Thymus (tissue), 11 donors: ENCODE measurements around the gene SMPDL3B. TPM values are rescaled to one million over a fixed set of nuclear protein-coding genes. Genes with fewer than 3 reads are reported as not detected.

Experiments
- DNase-seq, 9 donors: peaks; one replicate each; pipeline ENCODE4 v3.0.0-alpha.2; 2013; ENCODE audit warnings: low spot score in 9 of 9, low read depth in 6 of 9, missing footprints in 1 of 9
- H3K27ac ChIP-seq, 2 donors: one replicate each; pipeline ENCODE4 v1.5.1; 2013; ENCODE audit warnings: control low read depth in 1 of 2, low read depth in 1 of 2, low read length in 1 of 2, mild to moderate bottlenecking in 1 of 2, moderate library complexity in 1 of 2
- H3K27me3 ChIP-seq, 2 donors: one replicate each; pipeline ENCODE4 v1.5.1; 2013; ENCODE audit warnings: low read length in 1 of 2; ENCODE audit not compliant: control insufficient read depth in 2 of 2, insufficient read depth in 1 of 2
- H3K36me3 ChIP-seq, 2 donors: one replicate each; pipeline ENCODE4 v1.5.1; 2013; ENCODE audit warnings: low read length in 1 of 2, mild to moderate bottlenecking in 1 of 2, moderate library complexity in 1 of 2; ENCODE audit not compliant: control insufficient read depth in 2 of 2, insufficient read depth in 2 of 2
- H3K4me1 ChIP-seq, 2 donors: one replicate each; pipeline ENCODE4 v1.5.1; 2013; ENCODE audit warnings: low read length in 2 of 2; ENCODE audit not compliant: control insufficient read depth in 2 of 2, insufficient read depth in 2 of 2
- H3K4me3 ChIP-seq, 2 donors: one replicate each; pipeline ENCODE4 v1.5.1; 2013; ENCODE audit warnings: low read length in 2 of 2, control low read depth in 1 of 2, mild to moderate bottlenecking in 1 of 2
- H3K9me3 ChIP-seq, 2 donors: one replicate each; pipeline ENCODE4 v1.5.1; 2013; ENCODE audit warnings: low read length in 1 of 2, mild to moderate bottlenecking in 1 of 2; ENCODE audit not compliant: control insufficient read depth in 2 of 2, insufficient read depth in 1 of 2
- WGBS: extraction: QIAGEN DNeasy Blood & Tissue Kit; methylation state at CpG from one replicate; pipeline ENCODE4 v1.1.7; 2013; 5-methylcytosine and 5-hydroxymethylcytosine counted together
- polyA plus RNA-seq: library from polyadenylated mRNA; stranded (reverse); fragments of 200-250 nt; gene quantifications from one replicate; pipeline ENCODE4 v1.2.3, GENCODE V29; 2013
- total RNA-seq: library from RNA; stranded (reverse); fragments of 120-200 nt; gene quantifications from one replicate; pipeline ENCODE4 v1.2.4, GENCODE V29; 2013
- donor health status: healthy.

SMPDL3B gene
- total and polyA plus RNA-seq, 2 donors = 0.76 to 1.9 TPM

DNA sequence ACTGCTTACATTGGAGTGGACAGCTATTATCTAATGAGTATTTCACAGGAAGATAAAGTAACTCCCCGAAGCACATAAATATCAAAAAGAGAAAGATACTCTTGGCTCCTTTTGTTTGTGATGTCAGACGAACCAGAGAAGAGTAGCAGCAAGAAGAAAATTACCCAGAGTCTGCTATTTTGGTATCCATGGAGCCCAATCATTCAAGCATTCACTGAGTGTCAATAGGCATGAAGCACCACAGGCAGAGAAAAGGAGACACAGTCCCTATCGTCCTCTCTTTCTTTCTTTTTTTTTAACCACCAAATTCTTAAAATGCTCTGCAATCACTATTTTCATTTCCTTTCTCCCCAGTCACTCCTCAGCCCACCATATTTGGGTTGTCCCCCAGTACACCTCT, 40.3 kb upstream of the SMPDL3B start:
- peaks cover 52 to 74% of the 10 kb centered on the region in 2 donors for H3K36me3 ChIP-seq
- no peaks in the 10 kb centered on the region for H3K4me1 ChIP-seq
- H3K27ac ChIP-seq = no peak overlapping the region
- no peak for DNase-seq
- 93% methylated on average over 3 of the region's 3 CpGs for WGBS
- no peaks in the 10 kb centered on the region for H3K27me3 ChIP-seq
- no peaks in the 10 kb centered on the region for H3K9me3 ChIP-seq
- H3K4me3 ChIP-seq = no peak overlapping the region

- Histone ChIP-seq H3K4me3 (no peak overlapping the region), H3K36me3 (peaks cover 48 to 85% of the 10 kb centered on the region in 2 donors), H3K9me3 (no peaks in the 10 kb centered on the region), H3K27ac (no peak overlapping the region), H3K4me1 (peaks cover 0 to 3% of the 10 kb centered on the region in 2 donors), H3K27me3 (no peaks in the 10 kb centered on the region)
- 97% methylated on average over 2 of the region's 2 CpGs for WGBS
- no peak for DNase-seq
These were observed 28.0 kb upstream of the SMPDL3B start for GRCh38 chr1:27906759-27907158.

GRCh38 chr1:27912429-27912828, 22.4 kb upstream of the SMPDL3B start:
- no peak for DNase-seq
- Histone ChIP-seq H3K4me1 (peaks cover 0 to 14% of the 10 kb centered on the region in 2 donors), H3K4me3 (no peak overlapping the region), H3K27ac (no peak overlapping the region), H3K36me3 (peaks cover 18 to 42% of the 10 kb centered on the region in 2 donors), H3K9me3 (peaks cover 2 to 15% of the 10 kb centered on the region in 2 donors), H3K27me3 (peaks cover 0 to 6% of the 10 kb centered on the region in 2 donors)
- 100% methylated on average over 1 of the region's 1 CpG for WGBS

DNA sequence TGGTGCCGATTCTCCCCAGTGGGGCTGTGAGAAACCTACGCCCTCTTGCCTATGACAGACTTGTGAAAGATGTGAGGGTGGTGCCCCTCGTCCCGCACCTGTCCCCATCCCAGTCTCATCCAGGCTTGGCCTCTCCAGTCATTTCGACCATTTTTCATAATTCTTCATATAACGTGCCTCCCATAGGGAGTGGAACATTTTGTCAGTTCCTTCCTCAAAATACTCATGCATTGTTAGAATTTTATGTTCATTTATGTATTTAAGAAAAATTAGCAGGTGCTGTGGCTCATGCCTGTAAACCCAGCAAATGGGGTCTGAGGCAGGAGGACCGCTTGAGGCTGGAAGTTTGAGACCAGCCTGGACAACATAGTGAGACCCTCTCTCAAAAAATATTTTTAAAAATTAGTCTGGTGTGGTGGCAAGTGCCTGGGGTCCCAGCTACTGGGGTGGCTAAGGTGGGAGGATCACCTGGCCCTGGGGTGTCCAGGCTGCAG, 19.7 kb upstream of the SMPDL3B start:
- H3K9me3 ChIP-seq = peaks cover 2 to 15% of the 10 kb centered on the region in 2 donors
- H3K4me3 ChIP-seq = peak overlapping the region in 1 of 2 donors; percentile 78
- DNase-seq = no peak
- H3K4me1 ChIP-seq = peaks cover 0 to 14% of the 10 kb centered on the region in 2 donors
- H3K27ac ChIP-seq = peak overlapping the region; percentile 62 to 74
- peaks cover 0 to 9% of the 10 kb centered on the region in 2 donors for H3K27me3 ChIP-seq
- peaks cover 2 to 20% of the 10 kb centered on the region in 2 donors for H3K36me3 ChIP-seq
- 63% methylated on average over 7 of the region's 7 CpGs for WGBS

DNA sequence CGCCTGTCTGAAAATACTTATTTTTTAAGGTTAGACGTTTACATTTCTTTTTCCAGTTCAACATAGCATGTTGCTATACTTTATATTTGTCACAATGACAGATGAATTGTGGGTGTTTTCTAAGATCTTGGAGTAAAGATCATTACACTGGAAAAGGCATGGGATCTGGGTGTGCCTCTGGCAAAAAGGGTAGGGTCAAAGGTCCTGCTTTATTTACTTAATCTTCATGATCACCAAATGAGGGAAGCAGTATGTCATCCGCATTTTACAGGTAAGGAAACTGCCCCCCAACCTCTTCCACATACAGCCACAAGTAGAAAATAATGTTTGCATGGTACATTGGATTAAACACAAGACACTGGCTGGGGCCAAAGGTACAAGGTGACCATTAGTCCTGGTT, 12.5 kb upstream of the SMPDL3B start:
- Histone ChIP-seq H3K4me3 (no peak overlapping the region), H3K27ac (no peak overlapping the region), H3K4me1 (no peaks in the 10 kb centered on the region), H3K27me3 (peaks cover 0 to 3% of the 10 kb centered on the region in 2 donors), H3K36me3 (no peaks in the 10 kb centered on the region), H3K9me3 (no peaks in the 10 kb centered on the region)
- DNase-seq = no peak
- 93% methylated on average over 3 of the region's 3 CpGs for WGBS

GRCh38 chr1:27928216-27928954, 6.4 kb upstream of the SMPDL3B start:
- no peaks in the 10 kb centered on the region for H3K27me3 ChIP-seq
- no peak overlapping the region for H3K27ac ChIP-seq
- no peaks in the 10 kb centered on the region for H3K36me3 ChIP-seq
- H3K4me3 ChIP-seq = no peak overlapping the region
- H3K9me3 ChIP-seq = no peaks in the 10 kb centered on the region
- H3K4me1 ChIP-seq = peaks cover 0 to 2% of the 10 kb centered on the region in 2 donors
- 93% methylated on average over 5 of the region's 5 CpGs for WGBS
- no peak for DNase-seq

- H3K4me3 ChIP-seq = no peak overlapping the region
- H3K4me1 ChIP-seq = peaks cover 4 to 11% of the 10 kb centered on the region in 2 donors
- whole genome bisulfite sequencing = 97% methylated on average over 6 of the region's 6 CpGs
- no peaks in the 10 kb centered on the region for H3K36me3 ChIP-seq
- DNase-seq = no peak
- H3K9me3 ChIP-seq = no peaks in the 10 kb centered on the region
- peaks cover 0 to 13% of the 10 kb centered on the region in 2 donors for H3K27me3 ChIP-seq
- no peak overlapping the region for H3K27ac ChIP-seq
These were observed 3.6 kb upstream of the SMPDL3B start for GRCh38 chr1:27931184-27931583.

DNA sequence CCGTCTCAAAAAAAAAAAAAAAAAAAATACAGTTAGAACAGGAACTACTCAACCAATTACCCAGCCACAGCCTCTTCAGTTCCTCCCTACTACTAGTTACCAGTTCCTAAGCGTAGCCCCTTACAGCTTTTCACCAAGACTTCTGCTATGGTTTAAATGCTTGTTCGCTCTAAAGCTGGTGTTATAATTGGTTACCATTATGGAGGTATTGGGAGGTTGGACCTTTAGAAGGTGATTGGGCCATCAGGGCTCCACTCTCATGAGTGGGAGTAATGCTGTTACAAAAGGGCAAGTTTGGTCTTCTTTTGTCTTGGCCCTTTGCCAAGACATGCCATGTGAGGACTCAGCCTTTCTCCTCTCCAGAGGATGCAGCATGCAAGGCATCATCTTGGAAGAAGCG, 3.0 kb upstream of the SMPDL3B start:
- Histone ChIP-seq H3K36me3 (no peaks in the 10 kb centered on the region), H3K27me3 (peaks cover 0 to 13% of the 10 kb centered on the region in 2 donors), H3K4me3 (no peak overlapping the region), H3K27ac (no peak overlapping the region), H3K4me1 (peaks cover 4 to 11% of the 10 kb centered on the region in 2 donors), H3K9me3 (no peaks in the 10 kb centered on the region)
- no peak for DNase-seq
- WGBS = 76% methylated on average over 4 of the region's 4 CpGs

GRCh38 chr1:27935721-27936120, 921 bp downstream of the SMPDL3B start:
- H3K4me3 ChIP-seq = no peak overlapping the region
- no peak for DNase-seq
- no peaks in the 10 kb centered on the region for H3K36me3 ChIP-seq
- H3K9me3 ChIP-seq = no peaks in the 10 kb centered on the region
- H3K27ac ChIP-seq = no peak overlapping the region
- H3K27me3 ChIP-seq = peaks cover 0 to 13% of the 10 kb centered on the region in 2 donors
- H3K4me1 ChIP-seq = peaks cover 4 to 15% of the 10 kb centered on the region in 2 donors
- 79% methylated on average over 8 of the region's 8 CpGs for WGBS
